Endothelial cell of umbilical vein (primary cell): ENCODE data around the gene MS4A10. TPM values are rescaled to one million over a fixed set of nuclear protein-coding genes. Genes with fewer than 3 reads are reported as not detected.

Experiments
- BruUV-seq: library from RNA; stranded (reverse); fragments of 400-500 nt; replicated peaks from 2 replicates; lab custom pipeline; 2021; lab: Mats Ljungman, UMichigan
- CTCF ChIA-PET: fragments of 300-600, 350-600 bp; sonication (Branson Sonifier 250); formaldehyde crosslinking; loops from one replicate; lab custom pipeline; 2021; ENCODE audit warnings: antibody characterized with exemption, inconsistent platforms; lab: Charles Lee
- POLR2A ChIA-PET: fragments of 300-600, 350-600 bp; sonication (Branson Sonifier 250); formaldehyde crosslinking; loops from one replicate; lab custom pipeline; 2021; ENCODE audit warnings: antibody characterized with exemption, inconsistent platforms; lab: Charles Lee
- DNase-seq: peaks from one replicate; pipeline ENCODE4 v3.0.0-alpha.2; 2011; ENCODE audit warnings: low read depth, low spot score
- FAIRE-seq: peaks from 2 replicates; lab custom pipeline; 2011; peaks lifted over from hg19 to GRCh38; lab: Jason Lieb, UNC
- H2AFZ ChIP-seq: 2 replicates; pipeline ENCODE4 v1.6.0; 2012; ENCODE audit warnings: low read depth, low read length, control low read depth, inconsistent platforms
- H3K27ac ChIP-seq: 2 replicates; pipeline ENCODE4 v1.5.1; 2011; ENCODE audit warnings: low read depth, mild to moderate bottlenecking, control low read depth, low read length, moderate library complexity; ENCODE audit not compliant: insufficient read depth
- H3K27me3 ChIP-seq, 2 experiments: 2 replicates each; pipeline versions ENCODE4 v1.6.0 to v1.6.1; 2011; ENCODE audit warnings: low read length in 2 of 2, mixed read lengths in 1 of 2; ENCODE audit not compliant: control insufficient read depth in 2 of 2, insufficient read depth in 2 of 2
- H3K36me3 ChIP-seq, 2 experiments: 2 replicates in 1 of 2; 3 replicates in 1 of 2; pipeline ENCODE4 v1.5.1; 2011; ENCODE audit warnings: low read length in 2 of 2, mild to moderate bottlenecking in 1 of 2, moderate library complexity in 1 of 2; ENCODE audit not compliant: control insufficient read depth in 2 of 2, insufficient read depth in 2 of 2; ENCODE audit errors: extremely low read depth in 1 of 2
- H3K4me1 ChIP-seq: 3 replicates; pipeline ENCODE4 v1.5.1; 2011; ENCODE audit warnings: mild to moderate bottlenecking, low read length; ENCODE audit not compliant: control insufficient read depth, insufficient read depth; ENCODE audit errors: extremely low read depth
- H3K4me2 ChIP-seq: 2 replicates; pipeline ENCODE4 v1.6.1; 2011; ENCODE audit warnings: low read length, control low read depth, mixed read lengths; ENCODE audit not compliant: insufficient read depth
- H3K4me3 ChIP-seq, 3 experiments: fragments of 200-600 bp in 1 of 3; sonication (generic), shearing (Covaris generic) in 1 of 3; replicated peaks in 1 of 3; 2 replicates each; pipeline ENCODE4 v1.5.1; 2011 to 2016; ENCODE audit warnings: control low read depth in 3 of 3, low read length in 3 of 3, mild to moderate bottlenecking in 2 of 3, inconsistent platforms in 1 of 3, low read depth in 1 of 3, moderate library complexity in 1 of 3; ENCODE audit not compliant: insufficient read depth in 1 of 3
- H3K79me2 ChIP-seq: 2 replicates; pipeline ENCODE4 v1.6.0; 2012; ENCODE audit warnings: low read length, inconsistent platforms; ENCODE audit not compliant: control insufficient read depth, insufficient read depth
- H3K9ac ChIP-seq: replicated peaks from 2 replicates; pipeline ENCODE3; 2011; ENCODE audit warnings: low read length, control low read depth; ENCODE audit not compliant: insufficient read depth; ENCODE audit errors: extremely low read depth
- H3K9me1 ChIP-seq: replicated peaks from 3 replicates; pipeline ENCODE4 v1.6.0; 2011; ENCODE audit warnings: mild to moderate bottlenecking, low read length; ENCODE audit not compliant: control insufficient read depth, insufficient read depth; ENCODE audit errors: extremely low read depth
- H3K9me3 ChIP-seq: replicated peaks from 2 replicates; pipeline ENCODE4 v1.5.1; 2012; ENCODE audit warnings: low read length, inconsistent platforms; ENCODE audit not compliant: control insufficient read depth, insufficient read depth
- H4K20me1 ChIP-seq: replicated peaks from 2 replicates; pipeline ENCODE3; 2011; ENCODE audit warnings: mild to moderate bottlenecking, low read length; ENCODE audit not compliant: control insufficient read depth, insufficient read depth; ENCODE audit errors: extremely low read depth
- EZH2 ChIP-seq: IDR thresholded peaks from 2 replicates; pipeline ENCODE4 v1.6.1; 2012; ENCODE audit warnings: borderline replicate concordance, low read depth, mild to moderate bottlenecking, moderate library complexity, low read length, inconsistent platforms; ENCODE audit not compliant: severe bottlenecking
- FOS ChIP-seq: IDR thresholded peaks from 2 replicates; pipeline ENCODE4 v1.6.1; 2011; ENCODE audit warnings: mild to moderate bottlenecking, low read length, moderate library complexity, borderline replicate concordance; ENCODE audit not compliant: insufficient read depth
- GATA2 ChIP-seq: IDR thresholded peaks from 2 replicates; pipeline ENCODE4 v1.7.0; 2011; ENCODE audit warnings: low read depth, mild to moderate bottlenecking, moderate library complexity, mixed read lengths, low read length; ENCODE audit not compliant: insufficient read length, insufficient read depth
- JUN ChIP-seq: IDR thresholded peaks from 2 replicates; pipeline ENCODE4 v1.6.1; 2011; ENCODE audit warnings: borderline replicate concordance, low read depth; ENCODE audit not compliant: insufficient read length, insufficient read depth
- MAX ChIP-seq: IDR thresholded peaks from 2 replicates; pipeline ENCODE4 v1.6.1; 2011; ENCODE audit not compliant: insufficient read depth, insufficient read length
- MYC ChIP-seq: IDR thresholded peaks from one replicate; pipeline ENCODE4 v1.6.1; 2011; ENCODE audit warnings: mild to moderate bottlenecking, low read depth, low read length
- POLR2A ChIP-seq: IDR thresholded peaks from 2 replicates; pipeline ENCODE4 v1.6.1; 2012; ENCODE audit warnings: low read depth, mild to moderate bottlenecking, control low read depth, low read length
- POLR2AphosphoS5 ChIP-seq: IDR thresholded peaks from 2 replicates; pipeline ENCODE4 v1.6.1; 2012; ENCODE audit warnings: low read depth, mild to moderate bottlenecking, control low read depth, low read length, moderate library complexity; ENCODE audit not compliant: insufficient read depth
- dilution Hi-C: fragments of 300-500 bp; cut with MboI; formaldehyde crosslinking; loops from one replicate; pipeline ENCODE4 v1.15.0; 2019; ENCODE audit warnings: low sequenced_read_pairs; ENCODE audit not compliant: extremely low pct_ligation_motif_present
- intact Hi-C: fragments of 100-400 bp; cut with micrococcal nuclease; formaldehyde crosslinking; loops from one replicate; pipeline ENCODE4 v1.10.0; 2022
- polyA plus RNA-seq, 4 experiments: library from polyadenylated mRNA; depleted of rRNA in 3 of 4; stranded (reverse) in 3 of 4; unstranded in 1 of 4; fragments of >200 nt; gene quantifications; 2 replicates each; pipeline versions ENCODE4 v1.2.1 to v1.2.3, GENCODE V29; 2011 to 2012; ENCODE audit warnings: missing spikeins in 1 of 4
- total RNA-seq: library from RNA; stranded (reverse); gene quantifications from 2 replicates; pipeline ENCODE4 v1.2.3, GENCODE V29; 2021
- TF ChIP-seq, protein P1 (sequence below), 2 donors: IDR thresholded peaks; 1 replicate in 1 of 2; 2 replicates in 1 of 2; pipeline ENCODE4 v1.5.1; 2011; ENCODE audit warnings: low read length in 2 of 2, mild to moderate bottlenecking in 2 of 2, moderate library complexity in 2 of 2, control low read depth in 1 of 2, inconsistent platforms in 1 of 2, low read depth in 1 of 2; ENCODE audit not compliant: insufficient read depth in 1 of 2; ENCODE audit errors: extremely low read depth in 1 of 2

The MS4A10 gene
- total and polyA plus RNA-seq, 2 donors (not counting 3 experiments of a cell fraction or from before 2014, with no cell fraction given) = not detected

DNA sequence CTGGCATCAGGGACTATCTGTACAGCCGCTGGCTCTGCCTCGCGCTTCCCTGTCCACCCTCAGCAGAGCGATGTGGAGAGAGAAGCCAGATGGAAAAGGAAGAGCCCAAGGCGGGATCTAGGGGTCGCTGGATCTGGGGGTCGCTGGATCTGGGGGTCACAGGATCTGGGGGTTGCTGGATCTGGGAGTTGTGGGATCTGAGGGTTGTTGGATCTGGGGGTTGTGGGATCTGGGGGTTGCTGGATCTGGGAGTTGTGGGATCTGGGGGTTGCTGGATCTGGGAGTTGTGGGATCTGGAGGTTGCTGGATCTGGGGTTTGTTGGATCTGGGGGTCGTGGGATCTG, 2.0 kb upstream of the MS4A10 start:
- H3K36me3 ChIP-seq = no peaks in the 10 kb centered on the region
- H3K27ac ChIP-seq = no peak overlapping the region
- ChIA-PET POLR2A (no interaction called here), CTCF (interaction anchor here (1.7 to 2.5 kb wide), 2 partner anchors 104 to 116 kb away, joined by 4 to 9 read pairs; no protein-coding TSS in a partner anchor)
- dilution Hi-C loops (no loop called here), intact Hi-C loops (no loop called here)
- no peak overlapping the region for H3K4me3 ChIP-seq
- no peaks in the 10 kb centered on the region for H3K27me3 ChIP-seq
- no TSS peak for BruUV-seq
- no peaks in the 10 kb centered on the region for H3K79me2 ChIP-seq
- H4K20me1 ChIP-seq = no peaks in the 10 kb centered on the region
- no peaks in the 10 kb centered on the region for H3K9me3 ChIP-seq
- no peaks in the 10 kb centered on the region for H3K9me1 ChIP-seq
- TF ChIP-seq, protein P1, sequence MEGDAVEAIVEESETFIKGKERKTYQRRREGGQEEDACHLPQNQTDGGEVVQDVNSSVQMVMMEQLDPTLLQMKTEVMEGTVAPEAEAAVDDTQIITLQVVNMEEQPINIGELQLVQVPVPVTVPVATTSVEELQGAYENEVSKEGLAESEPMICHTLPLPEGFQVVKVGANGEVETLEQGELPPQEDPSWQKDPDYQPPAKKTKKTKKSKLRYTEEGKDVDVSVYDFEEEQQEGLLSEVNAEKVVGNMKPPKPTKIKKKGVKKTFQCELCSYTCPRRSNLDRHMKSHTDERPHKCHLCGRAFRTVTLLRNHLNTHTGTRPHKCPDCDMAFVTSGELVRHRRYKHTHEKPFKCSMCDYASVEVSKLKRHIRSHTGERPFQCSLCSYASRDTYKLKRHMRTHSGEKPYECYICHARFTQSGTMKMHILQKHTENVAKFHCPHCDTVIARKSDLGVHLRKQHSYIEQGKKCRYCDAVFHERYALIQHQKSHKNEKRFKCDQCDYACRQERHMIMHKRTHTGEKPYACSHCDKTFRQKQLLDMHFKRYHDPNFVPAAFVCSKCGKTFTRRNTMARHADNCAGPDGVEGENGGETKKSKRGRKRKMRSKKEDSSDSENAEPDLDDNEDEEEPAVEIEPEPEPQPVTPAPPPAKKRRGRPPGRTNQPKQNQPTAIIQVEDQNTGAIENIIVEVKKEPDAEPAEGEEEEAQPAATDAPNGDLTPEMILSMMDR (IDR thresholded peaks at IDR 0.05; ENCODE audit: extremely low read depth in 1 of 2, insufficient read depth in 1 of 2, low read depth in 1 of 2, low read length in 2 of 2) = no peak
- TF ChIP-seq MAX (no peak), EZH2 (no peak), FOS (no peak), POLR2A (no peak), MYC (no peak), POLR2AphosphoS5 (no peak), JUN (no peak), GATA2 (no peak)
- FAIRE-seq (no peak), DNase-seq (no peak)
- H3K4me1 ChIP-seq = peaks cover 17% of the 10 kb centered on the region
- no peak overlapping the region for H3K9ac ChIP-seq
- no peak overlapping the region for H3K4me2 ChIP-seq
- no peak overlapping the region for H2AFZ ChIP-seq
